Midbrain (tissue), 1 donor: ENCODE data around the gene NXN.
"Not testable (repeated sequence)": the region's sequence is repeated elsewhere in the genome, so short reads cannot be mapped to it uniquely, and the experiment has no call there.

Experiments used
- DNase-seq: peaks from one replicate; lab custom pipeline; 2025; lab: John Stamatoyannopoulos, UW

NXN gene

GRCh38 chr17:862582-862981, 117.0 kb downstream of the NXN start:
- DNase-seq, result no peak

GRCh38 chr17:861364-861763, 118.2 kb downstream of the NXN start:
- DNase-seq, result no peak

DNA sequence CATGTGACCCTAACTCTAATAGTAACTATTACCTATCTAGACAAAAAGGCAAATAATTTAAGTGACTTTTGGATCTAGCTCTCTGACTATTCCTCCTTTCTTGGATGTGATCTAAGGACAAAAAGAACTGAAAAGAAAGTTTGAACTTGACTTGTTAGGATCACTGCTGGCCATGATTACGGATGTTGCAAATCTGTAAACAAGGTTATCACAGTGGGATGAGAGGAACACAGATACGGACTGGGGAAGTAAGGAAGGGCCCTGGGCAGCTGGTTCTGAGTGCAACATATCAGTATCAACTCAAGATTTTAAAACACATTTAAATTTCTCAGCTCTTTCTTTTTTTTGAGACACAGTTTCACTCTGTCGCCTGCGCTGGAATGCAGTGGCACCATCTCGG, 118.8 kb downstream of the NXN start:
- DNase-seq, result no peak

- no peak for DNase-seq
These were observed 119.8 kb downstream of the NXN start for GRCh38 chr17:859824-860195.

- no peak for DNase-seq
These were observed 120.3 kb downstream of the NXN start for GRCh38 chr17:859061-859823.

GRCh38 chr17:856149-856548, 123.4 kb downstream of the NXN start:
- no peak for DNase-seq

GRCh38 chr17:855569-855968, 124.0 kb downstream of the NXN start:
- no peak for DNase-seq

- not testable (repeated sequence) for DNase-seq
These were observed 126.7 kb downstream of the NXN start for GRCh38 chr17:852850-853249.

DNA sequence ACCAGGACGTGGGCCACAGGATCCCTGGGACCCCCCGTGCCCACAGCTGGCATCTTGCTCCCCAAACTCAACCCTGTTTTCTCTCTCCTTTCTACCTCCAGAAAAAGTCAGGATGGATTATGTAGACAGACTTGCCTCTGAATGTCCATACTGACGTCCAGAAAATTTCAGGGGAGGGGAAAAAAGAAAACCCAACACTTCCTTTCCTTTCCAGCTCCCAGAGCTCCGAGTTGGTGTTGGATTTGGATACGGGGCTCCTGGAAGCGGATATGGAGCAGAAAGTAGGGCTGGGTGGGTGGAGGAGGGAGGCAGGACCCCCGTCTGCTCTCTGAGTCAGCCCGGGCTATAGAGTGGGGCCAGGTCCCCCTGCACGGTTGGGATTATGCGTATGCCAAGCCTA, 127.2 kb downstream of the NXN start:
- DNase-seq, result no peak

GRCh38 chr17:851924-852323, 127.7 kb downstream of the NXN start:
- DNase-seq, result no peak

- no peak for DNase-seq
These were observed 128.5 kb downstream of the NXN start for GRCh38 chr17:850851-851763.

- no peak for DNase-seq
These were observed 129.3 kb downstream of the NXN start for GRCh38 chr17:850086-850850.

DNA sequence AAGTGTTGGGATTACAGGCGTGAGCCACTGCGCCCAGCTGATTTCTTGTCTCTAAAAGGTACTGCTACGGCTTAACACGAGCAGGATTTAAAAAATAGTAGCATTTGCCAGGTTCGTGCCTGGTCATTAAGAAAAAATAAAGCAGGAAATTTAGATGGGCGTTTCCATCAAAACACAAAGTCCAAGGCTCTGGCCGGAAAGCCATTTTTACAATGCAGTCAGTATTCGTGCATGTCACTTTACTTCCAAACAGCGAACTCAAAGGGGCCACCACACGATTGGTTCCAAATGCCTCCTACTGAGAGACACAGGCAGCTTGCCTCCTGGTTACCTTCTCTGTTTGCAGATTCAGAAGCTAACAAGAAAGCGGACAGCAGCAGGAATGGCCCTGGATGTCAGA, 131.2 kb downstream of the NXN start:
- no peak for DNase-seq

GRCh38 chr17:846901-847843, 132.4 kb downstream of the NXN start:
- no peak for DNase-seq

DNA sequence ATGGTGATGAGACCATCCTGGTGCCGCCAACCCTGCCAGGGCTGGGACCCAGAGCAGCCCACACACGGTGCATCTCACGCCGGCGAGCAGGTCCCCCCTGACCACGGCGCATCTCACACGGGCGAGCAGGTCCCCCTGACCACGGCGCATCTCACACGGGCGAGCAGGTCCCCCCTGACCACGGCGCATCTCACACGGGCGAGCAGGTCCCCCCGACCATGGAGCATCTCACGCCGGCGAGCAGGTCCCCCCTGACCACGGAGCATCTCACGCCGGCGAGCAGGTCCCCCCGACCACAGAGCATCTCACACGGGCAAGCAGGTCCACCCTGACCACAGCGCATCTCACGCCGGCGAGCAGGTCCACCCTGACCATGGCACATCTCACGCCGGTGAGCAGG, 138.3 kb downstream of the NXN start:
- DNase-seq, result no peak

DNA sequence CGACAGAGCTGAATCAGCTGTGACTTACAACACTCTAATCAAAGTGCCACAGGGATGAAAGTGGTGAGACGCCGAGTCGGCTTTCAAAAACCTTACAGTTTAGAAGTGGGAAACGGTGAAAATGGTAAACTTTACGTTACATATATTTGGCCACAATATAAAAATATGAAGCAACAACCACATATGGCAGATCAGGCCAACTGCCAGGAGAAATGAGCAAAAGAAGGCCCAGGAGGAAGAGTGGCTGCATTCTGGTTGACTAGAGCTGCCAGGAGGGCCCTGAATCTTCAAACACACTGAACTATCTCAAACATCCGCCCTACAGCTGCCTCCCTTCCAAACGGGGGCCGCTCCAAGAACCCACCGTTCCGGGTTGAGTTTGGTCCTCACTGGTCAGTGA, 141.1 kb downstream of the NXN start:
- no peak for DNase-seq

DNA sequence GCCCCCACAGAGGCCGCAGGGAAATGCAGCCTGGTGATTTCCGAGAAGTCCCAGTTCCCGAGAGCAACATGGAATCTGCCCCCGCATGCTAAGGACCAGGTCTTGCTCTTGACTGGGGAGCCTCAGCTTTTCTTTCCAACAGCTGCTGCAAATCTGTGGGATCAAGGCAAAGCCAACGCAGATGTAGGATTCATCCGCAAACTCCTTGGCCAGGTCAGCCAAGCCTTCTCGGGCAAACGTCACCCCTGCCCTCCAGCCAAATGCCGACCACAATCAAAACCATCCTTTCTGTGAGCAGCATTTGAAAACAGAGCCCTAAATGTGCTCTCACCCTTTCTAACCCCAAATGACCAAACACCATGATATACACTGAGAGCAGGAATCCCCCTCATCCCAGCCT, 143.4 kb downstream of the NXN start:
- DNase-seq, result no peak

DNA sequence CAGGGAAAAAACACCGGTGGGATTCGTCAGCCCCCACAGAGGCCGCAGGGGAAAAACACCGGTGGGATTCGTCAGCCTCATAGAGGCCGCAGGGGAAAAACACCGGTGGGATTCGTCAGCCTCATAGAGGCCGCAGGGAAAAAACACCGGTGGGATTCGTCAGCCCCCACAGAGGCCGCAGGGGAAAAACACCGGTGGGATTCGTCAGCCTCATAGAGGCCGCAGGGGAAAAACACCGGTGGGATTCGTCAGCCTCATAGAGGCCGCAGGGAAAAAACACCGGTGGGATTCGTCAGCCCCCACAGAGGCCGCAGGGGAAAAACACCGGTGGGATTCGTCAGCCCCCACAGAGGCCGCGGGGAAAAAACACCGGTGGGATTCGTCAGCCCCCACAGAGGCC, 143.9 kb downstream of the NXN start:
- not testable (repeated sequence) for DNase-seq

DNA sequence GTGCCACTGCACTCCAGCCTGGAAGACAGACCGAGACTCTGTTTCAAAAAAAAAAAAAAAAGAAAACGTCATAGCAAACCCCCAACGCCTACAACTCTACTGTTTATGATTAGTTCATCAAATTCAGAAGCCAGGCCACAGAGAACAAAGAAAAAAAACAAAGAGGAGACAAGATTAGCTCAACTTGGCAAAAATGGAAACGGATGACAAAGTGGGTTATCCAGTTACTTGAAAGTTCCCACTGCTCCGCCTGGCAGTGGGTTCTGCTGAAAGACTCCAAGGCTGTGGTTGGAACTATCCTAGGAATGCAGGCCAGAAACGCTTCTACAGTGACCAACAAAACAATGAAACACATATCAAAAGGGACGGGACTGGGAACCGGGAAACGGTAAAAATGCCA, 144.3 kb downstream of the NXN start:
- no peak for DNase-seq

- no peak for DNase-seq
These were observed 145.4 kb downstream of the NXN start for GRCh38 chr17:834136-834535.

- DNase-seq, result no peak
These were observed 148.6 kb downstream of the NXN start for GRCh38 chr17:830950-831349.
